Cardiac muscle cell (in vitro differentiated cells and primary cell): ENCODE measurements around the gene SLC24A1. TPM values are rescaled to one million over a fixed set of nuclear protein-coding genes. Genes with fewer than 3 reads are reported as not detected.

Experiments used
- DNase-seq, 2 donors: peaks; one replicate each; pipeline versions ENCODE4 v3.0.0 to v3.0.0-alpha.2; 2010 to 2017; ENCODE audit warnings: low read depth in 1 of 2, low spot score in 1 of 2
- H3K27ac ChIP-seq: fragments of 200-600 bp; sonication (generic); 2 replicates; pipeline ENCODE4 v1.5.1; 2016
- H3K27me3 ChIP-seq: fragments of 200-600 bp; sonication (generic); 2 replicates; pipeline ENCODE4 v1.6.0; 2016; ENCODE audit warnings: control low read depth
- H3K36me3 ChIP-seq: fragments of 200-600 bp; sonication (generic); 2 replicates; pipeline ENCODE4 v1.5.1; 2016; ENCODE audit warnings: control low read depth
- H3K4me1 ChIP-seq: fragments of 200-600 bp; sonication (generic); 2 replicates; pipeline ENCODE4 v1.8.1; 2017; ENCODE audit warnings: low read depth, mild to moderate bottlenecking, mixed run types
- H3K4me3 ChIP-seq: fragments of 200-600 bp; sonication (generic); 2 replicates; pipeline ENCODE4 v1.5.1; 2016; ENCODE audit warnings: mild to moderate bottlenecking
- H3K9me3 ChIP-seq: fragments of 200-600 bp; sonication (generic); 2 replicates; pipeline ENCODE4 v1.5.1; 2017; ENCODE audit warnings: low read depth, mild to moderate bottlenecking, control low read depth
- CTCF ChIP-seq: IDR thresholded peaks from 2 replicates; pipeline ENCODE4 v1.5.1; 2012; ENCODE audit warnings: low read depth, mild to moderate bottlenecking, low read length
- polyA plus RNA-seq: library from polyadenylated mRNA; unstranded; fragments of >200 nt; fragmentation: Nextera tagmentation; extraction: Ambion mirVana; gene quantifications from 2 replicates; pipeline ENCODE4 v1.2.1, GENCODE V29; 2016
- total RNA-seq: library from RNA; depleted of rRNA; stranded (reverse); fragments of >200 nt; gene quantifications from 2 replicates; pipeline ENCODE4 v1.2.3, GENCODE V29; 2016

Gene SLC24A1
- total RNA-seq (2.5 and 5.2 TPM in 2 replicates), polyA plus RNA-seq (1.1 and 4.2 TPM in 2 replicates)

- Histone ChIP-seq H3K4me3 (no peak within 1 kb of the TSS), H3K27ac (no peak within 1 kb of the TSS), H3K9me3 (no peaks in the 10 kb centered on the region), H3K4me1 (no peaks in the 10 kb centered on the region), H3K27me3 (no peaks in the 10 kb centered on the region), H3K36me3 (no peaks in the 10 kb centered on the region)
- no peak for TF ChIP-seq CTCF
- DNase-seq: no peak
Observed at GRCh38 chr15:65621638-65622037, at the start of gene SLC24A1. Gene SLC24A1, plus strand, starts transcription at chr15:65621938. Its CDS starts 2,143 bp downstream, at chr15:65624081.

GRCh38 chr15:65571971-65572370 is 49.8 kb upstream of the SLC24A1 start:
- no peaks in the 10 kb centered on the region for H3K27me3 ChIP-seq
- no peaks in the 10 kb centered on the region for H3K9me3 ChIP-seq
- no peak overlapping the region for H3K27ac ChIP-seq
- DNase-seq: no peak
- peaks cover 9% of the 10 kb centered on the region for H3K4me1 ChIP-seq
- peaks cover 53% of the 10 kb centered on the region for H3K36me3 ChIP-seq
- no peak overlapping the region for H3K4me3 ChIP-seq
- TF ChIP-seq CTCF: no peak

GRCh38 chr15:65576664-65577063 is 45.1 kb upstream of the SLC24A1 start:
- TF ChIP-seq CTCF: no peak
- Histone ChIP-seq H3K27ac (peak overlapping the region; percentile 79), H3K9me3 (no peaks in the 10 kb centered on the region), H3K4me3 (no peak overlapping the region), H3K4me1 (peaks cover 9% of the 10 kb centered on the region), H3K27me3 (no peaks in the 10 kb centered on the region), H3K36me3 (peaks cover 62% of the 10 kb centered on the region)
- peak in 1 of 2 donors; percentile 19 for DNase-seq

GRCh38 chr15:65577129-65577996 is 44.4 kb upstream of the SLC24A1 start:
- peak in 1 of 2 donors; percentile 5 for DNase-seq
- H3K27me3 ChIP-seq: no peaks in the 10 kb centered on the region
- H3K9me3 ChIP-seq: no peaks in the 10 kb centered on the region
- peaks cover 62% of the 10 kb centered on the region for H3K36me3 ChIP-seq
- peak overlapping the region; percentile 47 for H3K27ac ChIP-seq
- H3K4me3 ChIP-seq: no peak overlapping the region
- no peak for TF ChIP-seq CTCF
- H3K4me1 ChIP-seq: peaks cover 9% of the 10 kb centered on the region

- Histone ChIP-seq H3K4me1 (peaks cover 9% of the 10 kb centered on the region), H3K9me3 (no peaks in the 10 kb centered on the region), H3K4me3 (no peak overlapping the region), H3K27ac (peak overlapping the region; percentile 72), H3K27me3 (no peaks in the 10 kb centered on the region), H3K36me3 (peaks cover 65% of the 10 kb centered on the region)
- TF ChIP-seq CTCF: no peak
- no peak for DNase-seq
Observed at GRCh38 chr15:65578904-65579728, 42.6 kb upstream of the SLC24A1 start.
